ENCODE measurements around the gene CTSE. TPM values are rescaled to one million over a fixed set of nuclear protein-coding genes. Genes with fewer than 3 reads are reported as not detected.

The CTSE gene
- total and polyA plus RNA-seq, 8 donors = 6.7 to 966 (median 138) TPM

DNA sequence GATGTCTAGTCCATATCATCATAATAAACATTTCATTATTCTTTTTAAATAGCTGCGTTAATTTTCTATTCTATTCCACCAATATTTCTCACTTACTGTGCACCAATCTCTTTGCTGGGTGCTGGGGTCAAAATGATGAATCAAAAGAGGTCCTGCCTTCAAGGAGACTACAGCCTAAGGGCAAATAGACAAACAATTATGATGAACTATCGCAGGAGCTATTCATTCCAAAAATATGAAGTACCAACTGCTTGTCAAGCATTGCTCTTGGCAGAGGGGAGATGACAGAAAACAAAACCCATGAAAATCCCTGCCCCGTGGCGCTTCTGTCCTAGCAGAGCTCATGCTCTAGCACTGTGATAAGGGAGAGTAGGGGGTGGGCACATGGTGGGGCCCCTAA is 51.6 kb downstream of the CTSE start:
- intact Hi-C loops (cut with DNase I; ENCODE audit: low total_unique reads) = loop anchor here (10.0 kb wide), 1 partner anchor 177 kb away; no protein-coding TSS in a partner anchor
- H3K4me1 ChIP-seq = peaks cover 0 to 24% (median 12%) of the 10 kb centered on the region in 4 donors
- H3K27ac ChIP-seq = peak overlapping the region in 1 of 5 donors; percentile 23
- no peaks in the 10 kb centered on the region for H3K36me3 ChIP-seq
- WGBS, 5 donors = 76 to 85% (median 80%) methylated on average over 4 of the region's 4 CpGs
- H3K9me3 ChIP-seq = no peaks in the 10 kb centered on the region
- no peak overlapping the region for H3K4me3 ChIP-seq
- H3K27me3 ChIP-seq = no peaks in the 10 kb centered on the region
- TF ChIP-seq POLR2A (IDR thresholded peaks at IDR 0.05) = no peak
- TF ChIP-seq POLR2AphosphoS5 (IDR thresholded peaks at IDR 0.05) = no peak
- no peak for TF ChIP-seq EP300 (IDR thresholded peaks at IDR 0.05)
- TF ChIP-seq, protein P1, sequence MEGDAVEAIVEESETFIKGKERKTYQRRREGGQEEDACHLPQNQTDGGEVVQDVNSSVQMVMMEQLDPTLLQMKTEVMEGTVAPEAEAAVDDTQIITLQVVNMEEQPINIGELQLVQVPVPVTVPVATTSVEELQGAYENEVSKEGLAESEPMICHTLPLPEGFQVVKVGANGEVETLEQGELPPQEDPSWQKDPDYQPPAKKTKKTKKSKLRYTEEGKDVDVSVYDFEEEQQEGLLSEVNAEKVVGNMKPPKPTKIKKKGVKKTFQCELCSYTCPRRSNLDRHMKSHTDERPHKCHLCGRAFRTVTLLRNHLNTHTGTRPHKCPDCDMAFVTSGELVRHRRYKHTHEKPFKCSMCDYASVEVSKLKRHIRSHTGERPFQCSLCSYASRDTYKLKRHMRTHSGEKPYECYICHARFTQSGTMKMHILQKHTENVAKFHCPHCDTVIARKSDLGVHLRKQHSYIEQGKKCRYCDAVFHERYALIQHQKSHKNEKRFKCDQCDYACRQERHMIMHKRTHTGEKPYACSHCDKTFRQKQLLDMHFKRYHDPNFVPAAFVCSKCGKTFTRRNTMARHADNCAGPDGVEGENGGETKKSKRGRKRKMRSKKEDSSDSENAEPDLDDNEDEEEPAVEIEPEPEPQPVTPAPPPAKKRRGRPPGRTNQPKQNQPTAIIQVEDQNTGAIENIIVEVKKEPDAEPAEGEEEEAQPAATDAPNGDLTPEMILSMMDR (IDR thresholded peaks at IDR 0.05) = no peak
- DNase-seq = no peak

DNA sequence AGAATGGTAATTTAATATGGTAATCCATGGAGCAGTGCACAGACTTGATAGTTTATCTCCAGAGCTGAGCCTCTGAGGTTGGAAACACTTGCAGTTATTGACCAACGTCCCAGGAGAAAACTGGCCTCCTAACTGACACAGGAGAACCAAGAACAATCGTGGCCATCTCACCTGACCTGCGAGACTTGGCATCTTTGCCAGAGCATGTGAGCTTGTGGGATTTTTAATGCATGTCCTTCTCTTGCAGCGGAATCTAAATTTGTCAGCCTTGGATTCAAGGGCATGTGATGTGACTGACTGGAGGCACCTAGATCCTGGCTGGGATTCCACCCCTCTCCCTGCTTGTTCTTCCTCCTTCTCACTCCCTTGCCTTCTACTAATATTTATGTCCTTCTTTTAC is 52.6 kb downstream of the CTSE start:
- no peaks in the 10 kb centered on the region for H3K36me3 ChIP-seq
- 50 to 70% (median 58%) methylated on average over 4 of the region's 4 CpGs for WGBS, 5 donors
- no peak for DNase-seq
- no peak overlapping the region for H3K4me3 ChIP-seq
- H3K9me3 ChIP-seq = no peaks in the 10 kb centered on the region
- intact Hi-C loops (cut with DNase I; ENCODE audit: low total_unique reads) = loop anchor here (10.0 kb wide), 1 partner anchor 176 kb away; no protein-coding TSS in a partner anchor
- TF ChIP-seq, protein P1 (IDR thresholded peaks at IDR 0.05) = no peak
- no peak for TF ChIP-seq POLR2AphosphoS5 (IDR thresholded peaks at IDR 0.05)
- no peak for TF ChIP-seq POLR2A (IDR thresholded peaks at IDR 0.05)
- TF ChIP-seq EP300 (IDR thresholded peaks at IDR 0.05) = no peak
- H3K27me3 ChIP-seq = no peaks in the 10 kb centered on the region
- H3K4me1 ChIP-seq = peaks cover 0 to 14% (median 8%) of the 10 kb centered on the region in 4 donors
- H3K27ac ChIP-seq = peak overlapping the region in 3 of 5 donors; percentile 14 to 23 (median 20)

DNA sequence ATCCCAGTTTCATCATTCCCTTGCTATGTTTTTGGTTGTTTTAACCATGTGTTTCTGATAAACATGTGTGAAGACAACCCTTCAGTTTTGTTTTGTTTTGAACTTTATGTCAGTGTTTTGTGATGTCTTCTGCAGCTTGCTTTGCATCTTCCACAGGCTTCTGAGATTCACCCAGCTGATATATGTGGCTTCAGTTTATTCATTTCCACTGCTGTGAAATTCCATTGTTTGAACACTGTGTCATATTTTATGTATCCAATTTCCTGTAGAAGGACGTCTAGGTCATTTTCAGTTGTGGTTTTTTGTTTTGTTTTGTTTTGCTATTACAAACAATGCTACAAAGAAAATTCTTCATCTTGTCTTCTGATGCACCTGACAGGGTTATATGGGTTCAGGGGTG is 53.2 kb downstream of the CTSE start:
- Histone ChIP-seq H3K9me3 (no peaks in the 10 kb centered on the region), H3K4me1 (peaks cover 0 to 8% (median 3%) of the 10 kb centered on the region in 4 donors), H3K36me3 (no peaks in the 10 kb centered on the region), H3K27me3 (peaks cover 0 to 2% (median 0%) of the 10 kb centered on the region in 3 donors), H3K27ac (peak overlapping the region in 3 of 5 donors; percentile 14 to 23 (median 20)), H3K4me3 (no peak overlapping the region)
- WGBS, 5 donors = 7 to 22% (median 14%) methylated on average over 1 of the region's 1 CpG
- no peak for DNase-seq
- TF ChIP-seq EP300 (IDR thresholded peaks at IDR 0.05) (no peak), POLR2A (IDR thresholded peaks at IDR 0.05) (no peak)
- TF ChIP-seq, protein P1 (IDR thresholded peaks at IDR 0.05) = no peak
- intact Hi-C loops (cut with DNase I; ENCODE audit: low total_unique reads) = loop anchor here (10.0 kb wide), 1 partner anchor 176 kb away; no protein-coding TSS in a partner anchor

DNA sequence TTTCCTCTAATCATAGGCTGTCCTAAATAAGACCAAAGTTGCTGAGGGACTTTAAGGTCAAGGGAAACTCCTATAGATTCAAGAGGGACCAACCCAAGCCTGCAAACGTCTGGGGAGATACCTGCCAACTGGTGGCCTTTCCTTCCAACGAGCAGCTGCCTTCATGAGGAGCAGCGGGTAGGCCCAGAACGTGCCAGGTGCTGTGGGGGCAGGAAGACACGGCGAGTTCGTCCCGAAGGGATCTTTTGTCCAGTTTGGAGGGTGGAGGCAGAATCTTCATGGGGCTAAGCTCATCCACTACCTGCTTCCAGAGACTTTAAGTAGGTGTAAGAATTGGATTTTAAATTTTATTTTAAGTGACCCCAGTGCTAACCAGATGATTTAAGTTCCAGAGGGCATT is 54.5 kb downstream of the CTSE start:
- Histone ChIP-seq H3K27me3 (peaks cover 0 to 7% (median 0%) of the 10 kb centered on the region in 3 donors), H3K4me1 (peaks cover 0 to 4% (median 0%) of the 10 kb centered on the region in 4 donors), H3K36me3 (no peaks in the 10 kb centered on the region), H3K9me3 (no peaks in the 10 kb centered on the region), H3K4me3 (no peak overlapping the region), H3K27ac (no peak overlapping the region)
- DNase-seq = no peak
- 84 to 91% (median 86%) methylated on average over 8 of the region's 8 CpGs for WGBS, 5 donors
- TF ChIP-seq POLR2AphosphoS5 (IDR thresholded peaks at IDR 0.05) (no peak), EP300 (IDR thresholded peaks at IDR 0.05) (no peak), POLR2A (IDR thresholded peaks at IDR 0.05) (no peak)
- TF ChIP-seq, protein P1 (IDR thresholded peaks at IDR 0.05) = no peak
- intact Hi-C loops (cut with DNase I; ENCODE audit: low total_unique reads) = no loop called here

Measured in stomach (tissue), 9 donors.